HepG2 (cell line): ENCODE data around the gene KRTAP5-2. TPM values are rescaled to one million over a fixed set of nuclear protein-coding genes. Genes with fewer than 3 reads are reported as not detected.

Experiments
- ATAC-seq: fragments of 200-7000 bp; cut with Tn5 transposase; 3 replicates; pipeline ENCODE4 v1.9.1; 2020; ENCODE audit warnings: mild to moderate bottlenecking, moderate library complexity
- BruUV-seq: library from RNA; stranded (reverse); fragments of 400-500 nt; replicated peaks from 2 replicates; lab custom pipeline; 2021; lab: Mats Ljungman, UMichigan
- CTCF ChIA-PET: fragments of 300-600 bp; formaldehyde crosslinking; extraction: SDS; loops from one replicate; lab custom pipeline; 2021; ENCODE audit warnings: low total read pairs, inconsistent platforms, low intra/inter-chr PET ratio; lab: Yijun Ruan, JAX
- POLR2A ChIA-PET: fragments of 350-600 bp; sonication (Branson Sonifier 250); formaldehyde crosslinking; loops from one replicate; lab custom pipeline; 2020; ENCODE audit warnings: antibody characterized with exemption, inconsistent platforms; lab: Yijun Ruan, JAX
- DNase-seq: peaks from one replicate; pipeline ENCODE4 v3.0.0-alpha.2; 2015; ENCODE audit warnings: low spot score
- FAIRE-seq: peaks from 3 replicates; lab custom pipeline; 2011; peaks lifted over from hg19 to GRCh38; lab: Jason Lieb, UNC
- H2AFZ ChIP-seq: one replicate; pipeline ENCODE4 v1.6.1; 2011; ENCODE audit warnings: low read length, inconsistent platforms
- H3K27ac ChIP-seq: fragments of 300-600 bp; 3 replicates; pipeline ENCODE4 v1.8.0; 2011; ENCODE audit warnings: mixed run types, mild to moderate bottlenecking, mixed read lengths, low read length, inconsistent platforms; ENCODE audit not compliant: insufficient read depth; ENCODE audit errors: extremely low read length
- H3K27me3 ChIP-seq, 2 experiments: fragments of 200-600 bp in 1 of 2; 2 replicates in 1 of 2; 3 replicates in 1 of 2; pipeline versions ENCODE4 v1.6.0 to v1.8.0; 2011; ENCODE audit warnings: low read length in 2 of 2, mild to moderate bottlenecking in 2 of 2, moderate library complexity in 2 of 2, inconsistent platforms in 1 of 2; ENCODE audit not compliant: insufficient read depth in 2 of 2, control insufficient read depth in 1 of 2
- H3K36me3 ChIP-seq, 2 experiments: fragments of 200-600 bp in 1 of 2; replicated peaks in 1 of 2; 2 replicates in 1 of 2; 3 replicates in 1 of 2; pipeline versions ENCODE4 v1.5.1 to v1.8.0; 2011; ENCODE audit warnings: low read length in 2 of 2, inconsistent platforms in 1 of 2; ENCODE audit not compliant: insufficient read depth in 2 of 2, control insufficient read depth in 1 of 2
- H3K4me1 ChIP-seq: 2 replicates; pipeline ENCODE4 v1.5.1; 2012; ENCODE audit warnings: low read length, inconsistent platforms; ENCODE audit not compliant: insufficient read depth
- H3K4me2 ChIP-seq: 2 replicates; pipeline ENCODE4 v1.6.0; 2011; ENCODE audit warnings: low read depth, low read length, inconsistent platforms
- H3K4me3 ChIP-seq, 3 experiments: fragments of 200-600 bp in 1 of 3; sonication (generic), shearing (Covaris generic) in 1 of 3; replicated peaks in 1 of 3; 2 replicates each; pipeline ENCODE4 v1.5.1; 2011 to 2016; ENCODE audit warnings: low read length in 3 of 3, inconsistent platforms in 2 of 3, low read depth in 2 of 3, mild to moderate bottlenecking in 2 of 3, control low read depth in 1 of 3, mixed read lengths in 1 of 3; ENCODE audit not compliant: insufficient read depth in 1 of 3
- H3K79me2 ChIP-seq: one replicate; pipeline ENCODE4 v1.6.1; 2011; ENCODE audit warnings: low read length, inconsistent platforms; ENCODE audit not compliant: insufficient read depth
- H3K9ac ChIP-seq: 2 replicates; pipeline ENCODE4 v1.6.0; 2011; ENCODE audit warnings: mild to moderate bottlenecking, low read depth, low read length, inconsistent platforms; ENCODE audit not compliant: insufficient read depth
- H3K9me3 ChIP-seq: 2 replicates; pipeline ENCODE4 v1.5.1; 2012; ENCODE audit warnings: mild to moderate bottlenecking, low read length
- H4K20me1 ChIP-seq: 2 replicates; pipeline ENCODE4 v1.6.0; 2011; ENCODE audit warnings: inconsistent platforms, mild to moderate bottlenecking, low read length, moderate library complexity; ENCODE audit not compliant: insufficient read depth
- AGO1 ChIP-seq: fragments of 200-400 bp; formaldehyde crosslinking; IDR thresholded peaks from 2 replicates; pipeline ENCODE4 v1.6.1; 2017; ENCODE audit warnings: mild to moderate bottlenecking, low read depth, low read length, moderate library complexity; ENCODE audit not compliant: poor library complexity, severe bottlenecking
- BCL3 ChIP-seq: sonication (generic); formaldehyde crosslinking; IDR thresholded peaks from 2 replicates; pipeline ENCODE4 v1.5.1; 2020; ENCODE audit warnings: mild to moderate bottlenecking, missing genetic modification reagents, moderate library complexity
- HIVEP1 ChIP-seq: sonication (generic); formaldehyde crosslinking; IDR thresholded peaks from 2 replicates; pipeline ENCODE4 v1.4.0; 2020; ENCODE audit warnings: mild to moderate bottlenecking, missing genetic modification reagents
- MAFF ChIP-seq: IDR thresholded peaks from 2 replicates; pipeline ENCODE4 v1.6.1; 2011; ENCODE audit warnings: low read depth, low read length, improper control_type of control experiment
- NFKBIZ ChIP-seq: IDR thresholded peaks from 2 replicates; pipeline ENCODE4 v1.6.1; 2018; ENCODE audit warnings: missing genetic modification reagents, missing compliant biosample characterization
- WIZ ChIP-seq: sonication (generic); formaldehyde crosslinking; IDR thresholded peaks from 2 replicates; pipeline ENCODE4 v1.5.1; 2020; ENCODE audit warnings: mild to moderate bottlenecking, missing genetic modification reagents
- ZNF224 ChIP-seq: sonication (generic); formaldehyde crosslinking; IDR thresholded peaks from 2 replicates; pipeline ENCODE4 v1.5.0; 2020; ENCODE audit warnings: mild to moderate bottlenecking, missing genetic modification reagents
- ZNF737 ChIP-seq: sonication (generic); formaldehyde crosslinking; IDR thresholded peaks from 2 replicates; pipeline ENCODE4 v1.5.0; 2020; ENCODE audit warnings: missing genetic modification reagents, mild to moderate bottlenecking, borderline replicate concordance
- WGBS: methylation state at CpG from one replicate; pipeline ENCODE4 v1.1.6; 2017; ENCODE audit warnings: low lambda C conversion rate; 5-methylcytosine and 5-hydroxymethylcytosine counted together
- in situ Hi-C: cut with HindIII; loops from 2 replicates; pipeline ENCODE4 v1.10.0; 2017; ENCODE audit warnings: low pct_unique_long_range_greater_than_20kb; ENCODE audit not compliant: extremely low pct_ligation_motif_present
- intact Hi-C: fragments of 100-400 bp; cut with micrococcal nuclease; formaldehyde crosslinking; loops from one replicate; pipeline ENCODE4 v1.10.0; 2022; ENCODE audit not compliant: unreplicated experiment
- polyA plus RNA-seq, 8 experiments: library from polyadenylated mRNA; depleted of rRNA in 3 of 8; stranded (reverse) in 7 of 8; unstranded in 1 of 8; fragments of >200 nt; fragmentation: Illumina TruSeq in 4 of 8; extraction: Trizol in 4 of 8; gene quantifications; 2 replicates each; pipeline versions ENCODE4 v1.2.1 to v1.2.3, GENCODE V29; 2011 to 2016; ENCODE audit warnings: low read depth in 4 of 8, missing spikeins in 1 of 8, mixed read lengths in 1 of 8; ENCODE audit not compliant: insufficient read depth in 1 of 8
- total RNA-seq, 5 experiments: library from RNA; depleted of rRNA; stranded (reverse); fragments of >200 nt; fragmentation: Illumina TruSeq; extraction: Trizol; gene quantifications; 2 replicates each; pipeline ENCODE4 v1.2.3, GENCODE V29; 2016; ENCODE audit warnings: low read depth in 1 of 5

Gene KRTAP5-2
- total and polyA plus RNA-seq, 2 of the 13 experiments (the other 11 are each of a cell fraction or from before 2014, with no cell fraction given): not detected

- no peak overlapping the region for H3K4me3 ChIP-seq
- H3K9me3 ChIP-seq: no peaks in the 10 kb centered on the region
- POLR2A ChIA-PET: no interaction called here
- 94% methylated on average over 14 of the region's 29 CpGs for WGBS
- no peak for FAIRE-seq
- no peaks in the 10 kb centered on the region for H3K4me1 ChIP-seq
- in situ Hi-C loops: no loop called here
- no peak for ATAC-seq
- no peak overlapping the region for H2AFZ ChIP-seq
- H3K79me2 ChIP-seq: no peaks in the 10 kb centered on the region
- no peak overlapping the region for H3K4me2 ChIP-seq
- BruUV-seq: no TSS peak
- H3K27me3 ChIP-seq: no peaks in the 10 kb centered on the region
- H3K9ac ChIP-seq: no peak overlapping the region
- intact Hi-C loops: no loop called here
- peaks cover 4% of the 10 kb centered on the region; the same call in 1 of the 2 replicates for H4K20me1 ChIP-seq
- H3K27ac ChIP-seq: no peak overlapping the region
- peaks cover 0 to 1% of the 10 kb centered on the region in 2 experiments; a peak in 1 of 5 replicates for H3K36me3 ChIP-seq
- CTCF ChIA-PET: no interaction called here
- no peak for DNase-seq
- no peak for TF ChIP-seq HIVEP1 (CRISPR knock-in tag)
- no peak for TF ChIP-seq WIZ
- peak; percentile 25 for TF ChIP-seq AGO1
Measured at GRCh38 chr11:1559111-1559951, 38.8 kb downstream of the KRTAP5-2 start.

DNA sequence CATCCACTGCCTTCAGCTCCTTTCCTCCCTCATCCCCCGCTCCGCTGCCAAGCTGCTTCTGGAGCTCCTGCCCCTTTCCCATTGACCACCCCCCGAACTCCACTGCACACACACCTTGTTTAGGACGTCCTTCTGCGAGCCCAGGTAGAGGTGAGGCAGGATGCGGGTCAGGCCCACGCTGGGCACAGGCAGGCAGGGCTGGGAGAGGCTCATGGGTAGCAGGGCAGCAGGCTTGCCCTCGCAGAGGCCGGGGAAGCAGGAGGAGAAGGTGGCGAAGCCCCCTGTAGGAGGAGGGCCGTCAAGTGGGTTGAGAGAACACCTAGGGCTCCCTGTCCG is 39.4 kb downstream of the KRTAP5-2 start:
- intact Hi-C loops: no loop called here
- BruUV-seq: no TSS peak

More for the DNA sequence above, 39.4 kb downstream of the KRTAP5-2 start:
- no peak overlapping the region for H3K9ac ChIP-seq
- H3K27ac ChIP-seq: no peak overlapping the region
- CTCF ChIA-PET: no interaction called here
- peaks cover 4% of the 10 kb centered on the region; the same call in 1 of the 2 replicates for H4K20me1 ChIP-seq
- no peak overlapping the region for H3K4me3 ChIP-seq
- POLR2A ChIA-PET: no interaction called here
- no peak for ATAC-seq
- in situ Hi-C loops: no loop called here
- H3K9me3 ChIP-seq: no peaks in the 10 kb centered on the region
- TF ChIP-seq ZNF224 (CRISPR knock-in tag) (no peak), AGO1 (peak; percentile 8), MAFF (no peak), BCL3 (CRISPR knock-in tag) (no peak), NFKBIZ (CRISPR knock-in tag) (no peak), ZNF737 (CRISPR knock-in tag) (no peak)
- H3K79me2 ChIP-seq: no peaks in the 10 kb centered on the region
- no peak for FAIRE-seq
- 94% methylated on average over 10 of the region's 12 CpGs for WGBS
- no peaks in the 10 kb centered on the region for H3K4me1 ChIP-seq
- no peak for DNase-seq
- H3K36me3 ChIP-seq: no peaks in the 10 kb centered on the region; a peak in 1 of 5 replicates
- H3K4me2 ChIP-seq: no peak overlapping the region
- no peak overlapping the region for H2AFZ ChIP-seq
- no peaks in the 10 kb centered on the region; a peak in 1 of 5 replicates for H3K27me3 ChIP-seq
